ENCODE data around the gene SLC44A1. TPM values are rescaled to one million over a fixed set of nuclear protein-coding genes. Genes with fewer than 3 reads are reported as not detected.

SLC44A1 gene
- total and polyA plus RNA-seq, 2 donors, result 11.6 to 13.8 TPM

- Histone ChIP-seq H3K4me3 (ENCODE audit: low read length in 2 of 2) (no peak overlapping the region), H3K27me3 (ENCODE audit: control insufficient read depth in 2 of 2, insufficient read depth in 1 of 2, low read length in 1 of 2) (no peaks in the 10 kb centered on the region), H3K9me3 (ENCODE audit: control insufficient read depth in 2 of 2, insufficient read depth in 1 of 2, low read length in 1 of 2) (no peaks in the 10 kb centered on the region), H3K27ac (ENCODE audit: low read depth in 1 of 2, low read length in 1 of 2) (no peak overlapping the region), H3K4me1 (ENCODE audit: control insufficient read depth in 2 of 2, insufficient read depth in 2 of 2, low read length in 2 of 2) (no peaks in the 10 kb centered on the region), H3K36me3 (ENCODE audit: control insufficient read depth in 2 of 2, insufficient read depth in 2 of 2, low read length in 1 of 2) (no peaks in the 10 kb centered on the region)
- WGBS, result 95% methylated on average over 6 of the region's 6 CpGs
- DNase-seq (ENCODE audit: low read depth in 6 of 9, low spot score in 9 of 9), result no peak
These were observed 37.4 kb upstream of the SLC44A1 start for GRCh38 chr9:105206821-105207699.

- WGBS, result 86% methylated on average over 4 of the region's 4 CpGs
- no peak overlapping the region for H3K4me3 ChIP-seq (ENCODE audit: low read length in 2 of 2)
- H3K27ac ChIP-seq (ENCODE audit: low read depth in 1 of 2, low read length in 1 of 2), result no peak overlapping the region
These were observed 27.8 kb upstream of the SLC44A1 start for GRCh38 chr9:105216440-105217178.

GRCh38 chr9:105218673-105219072 lies 25.8 kb upstream of the SLC44A1 start:
- Histone ChIP-seq H3K9me3 (ENCODE audit: control insufficient read depth in 2 of 2, insufficient read depth in 1 of 2, low read length in 1 of 2) (peaks cover 0 to 4% of the 10 kb centered on the region in 2 donors), H3K27ac (ENCODE audit: low read depth in 1 of 2, low read length in 1 of 2) (no peak overlapping the region), H3K27me3 (ENCODE audit: control insufficient read depth in 2 of 2, insufficient read depth in 1 of 2, low read length in 1 of 2) (no peaks in the 10 kb centered on the region), H3K36me3 (ENCODE audit: control insufficient read depth in 2 of 2, insufficient read depth in 2 of 2, low read length in 1 of 2) (no peaks in the 10 kb centered on the region), H3K4me3 (ENCODE audit: low read length in 2 of 2) (no peak overlapping the region), H3K4me1 (ENCODE audit: control insufficient read depth in 2 of 2, insufficient read depth in 2 of 2, low read length in 2 of 2) (no peaks in the 10 kb centered on the region)
- no peak for DNase-seq (ENCODE audit: low read depth in 6 of 9, low spot score in 9 of 9)
- 94% methylated on average over 5 of the region's 5 CpGs for WGBS

More at GRCh38 chr9:105216440-105217178, 27.8 kb upstream of the SLC44A1 start:
- DNase-seq (ENCODE audit: low read depth in 6 of 9, low spot score in 9 of 9), result no peak
- no peaks in the 10 kb centered on the region for H3K4me1 ChIP-seq (ENCODE audit: control insufficient read depth in 2 of 2, insufficient read depth in 2 of 2, low read length in 2 of 2)
- no peaks in the 10 kb centered on the region for H3K9me3 ChIP-seq (ENCODE audit: control insufficient read depth in 2 of 2, insufficient read depth in 1 of 2, low read length in 1 of 2)
- H3K36me3 ChIP-seq (ENCODE audit: control insufficient read depth in 2 of 2, insufficient read depth in 2 of 2, low read length in 1 of 2), result no peaks in the 10 kb centered on the region
- H3K27me3 ChIP-seq (ENCODE audit: control insufficient read depth in 2 of 2, insufficient read depth in 1 of 2, low read length in 1 of 2), result no peaks in the 10 kb centered on the region

GRCh38 chr9:105219291-105219805 lies 25.1 kb upstream of the SLC44A1 start:
- DNase-seq (ENCODE audit: low read depth in 6 of 9, low spot score in 9 of 9), result no peak
- peaks cover 0 to 5% of the 10 kb centered on the region in 2 donors for H3K9me3 ChIP-seq (ENCODE audit: control insufficient read depth in 2 of 2, insufficient read depth in 1 of 2, low read length in 1 of 2)
- no peaks in the 10 kb centered on the region for H3K36me3 ChIP-seq (ENCODE audit: control insufficient read depth in 2 of 2, insufficient read depth in 2 of 2, low read length in 1 of 2)
- WGBS, result 95% methylated on average over 1 of the region's 1 CpG
- no peaks in the 10 kb centered on the region for H3K27me3 ChIP-seq (ENCODE audit: control insufficient read depth in 2 of 2, insufficient read depth in 1 of 2, low read length in 1 of 2)
- H3K4me3 ChIP-seq (ENCODE audit: low read length in 2 of 2), result no peak overlapping the region
- H3K27ac ChIP-seq (ENCODE audit: low read depth in 1 of 2, low read length in 1 of 2), result no peak overlapping the region
- no peaks in the 10 kb centered on the region for H3K4me1 ChIP-seq (ENCODE audit: control insufficient read depth in 2 of 2, insufficient read depth in 2 of 2, low read length in 2 of 2)

- no peaks in the 10 kb centered on the region for H3K27me3 ChIP-seq (ENCODE audit: control insufficient read depth in 2 of 2, insufficient read depth in 1 of 2, low read length in 1 of 2)
- DNase-seq (ENCODE audit: low read depth in 6 of 9, low spot score in 9 of 9), result no peak
- no peak overlapping the region for H3K4me3 ChIP-seq (ENCODE audit: low read length in 2 of 2)
- peaks cover 0 to 12% of the 10 kb centered on the region in 2 donors for H3K9me3 ChIP-seq (ENCODE audit: control insufficient read depth in 2 of 2, insufficient read depth in 1 of 2, low read length in 1 of 2)
- H3K4me1 ChIP-seq (ENCODE audit: control insufficient read depth in 2 of 2, insufficient read depth in 2 of 2, low read length in 2 of 2), result no peaks in the 10 kb centered on the region
- 95% methylated on average over 3 of the region's 3 CpGs for WGBS
- H3K27ac ChIP-seq (ENCODE audit: low read depth in 1 of 2, low read length in 1 of 2), result no peak overlapping the region
- H3K36me3 ChIP-seq (ENCODE audit: control insufficient read depth in 2 of 2, insufficient read depth in 2 of 2, low read length in 1 of 2), result no peaks in the 10 kb centered on the region
These were observed 24.0 kb upstream of the SLC44A1 start for GRCh38 chr9:105220451-105220850.

- 96% methylated on average over 2 of the region's 2 CpGs for WGBS
These were observed 20.8 kb upstream of the SLC44A1 start for GRCh38 chr9:105223544-105224140.

GRCh38 chr9:105226055-105226454 lies 18.4 kb upstream of the SLC44A1 start:
- Histone ChIP-seq H3K4me3 (ENCODE audit: low read length in 2 of 2) (no peak overlapping the region), H3K27ac (ENCODE audit: low read depth in 1 of 2, low read length in 1 of 2) (no peak overlapping the region), H3K4me1 (ENCODE audit: control insufficient read depth in 2 of 2, insufficient read depth in 2 of 2, low read length in 2 of 2) (no peaks in the 10 kb centered on the region), H3K27me3 (ENCODE audit: control insufficient read depth in 2 of 2, insufficient read depth in 1 of 2, low read length in 1 of 2) (no peaks in the 10 kb centered on the region), H3K36me3 (ENCODE audit: control insufficient read depth in 2 of 2, insufficient read depth in 2 of 2, low read length in 1 of 2) (no peaks in the 10 kb centered on the region), H3K9me3 (ENCODE audit: control insufficient read depth in 2 of 2, insufficient read depth in 1 of 2, low read length in 1 of 2) (peaks cover 0 to 12% of the 10 kb centered on the region in 2 donors)
- no peak for DNase-seq (ENCODE audit: low read depth in 6 of 9, low spot score in 9 of 9)

More at GRCh38 chr9:105223544-105224140, 20.8 kb upstream of the SLC44A1 start:
- Histone ChIP-seq H3K27ac (ENCODE audit: low read depth in 1 of 2, low read length in 1 of 2) (no peak overlapping the region), H3K4me1 (ENCODE audit: control insufficient read depth in 2 of 2, insufficient read depth in 2 of 2, low read length in 2 of 2) (no peaks in the 10 kb centered on the region), H3K9me3 (ENCODE audit: control insufficient read depth in 2 of 2, insufficient read depth in 1 of 2, low read length in 1 of 2) (peaks cover 0 to 12% of the 10 kb centered on the region in 2 donors), H3K36me3 (ENCODE audit: control insufficient read depth in 2 of 2, insufficient read depth in 2 of 2, low read length in 1 of 2) (no peaks in the 10 kb centered on the region), H3K4me3 (ENCODE audit: low read length in 2 of 2) (no peak overlapping the region), H3K27me3 (ENCODE audit: control insufficient read depth in 2 of 2, insufficient read depth in 1 of 2, low read length in 1 of 2) (no peaks in the 10 kb centered on the region)
- no peak for DNase-seq (ENCODE audit: low read depth in 6 of 9, low spot score in 9 of 9)

GRCh38 chr9:105232207-105232606 lies 12.2 kb upstream of the SLC44A1 start:
- no peaks in the 10 kb centered on the region for H3K4me1 ChIP-seq (ENCODE audit: control insufficient read depth in 2 of 2, insufficient read depth in 2 of 2, low read length in 2 of 2)
- H3K36me3 ChIP-seq (ENCODE audit: control insufficient read depth in 2 of 2, insufficient read depth in 2 of 2, low read length in 1 of 2), result no peaks in the 10 kb centered on the region
- no peak overlapping the region for H3K4me3 ChIP-seq (ENCODE audit: low read length in 2 of 2)
- no peaks in the 10 kb centered on the region for H3K27me3 ChIP-seq (ENCODE audit: control insufficient read depth in 2 of 2, insufficient read depth in 1 of 2, low read length in 1 of 2)
- H3K9me3 ChIP-seq (ENCODE audit: control insufficient read depth in 2 of 2, insufficient read depth in 1 of 2, low read length in 1 of 2), result no peaks in the 10 kb centered on the region
- no peak for DNase-seq (ENCODE audit: low read depth in 6 of 9, low spot score in 9 of 9)
- no peak overlapping the region for H3K27ac ChIP-seq (ENCODE audit: low read depth in 1 of 2, low read length in 1 of 2)

- no peak for DNase-seq (ENCODE audit: low read depth in 6 of 9, low spot score in 9 of 9)
- no peaks in the 10 kb centered on the region for H3K27me3 ChIP-seq (ENCODE audit: control insufficient read depth in 2 of 2, insufficient read depth in 1 of 2, low read length in 1 of 2)
- H3K9me3 ChIP-seq (ENCODE audit: control insufficient read depth in 2 of 2, insufficient read depth in 1 of 2, low read length in 1 of 2), result no peaks in the 10 kb centered on the region
- H3K27ac ChIP-seq (ENCODE audit: low read depth in 1 of 2, low read length in 1 of 2), result no peak overlapping the region
- no peaks in the 10 kb centered on the region for H3K4me1 ChIP-seq (ENCODE audit: control insufficient read depth in 2 of 2, insufficient read depth in 2 of 2, low read length in 2 of 2)
- H3K36me3 ChIP-seq (ENCODE audit: control insufficient read depth in 2 of 2, insufficient read depth in 2 of 2, low read length in 1 of 2), result no peaks in the 10 kb centered on the region
- H3K4me3 ChIP-seq (ENCODE audit: low read length in 2 of 2), result no peak overlapping the region
These were observed 10.6 kb upstream of the SLC44A1 start for GRCh38 chr9:105233873-105234272.

All from thymus (tissue), 11 donors.